Gastroesophageal sphincter (tissue), 4 donors: ENCODE data around the gene ALB. TPM values are rescaled to one million over a fixed set of nuclear protein-coding genes. Genes with fewer than 3 reads are reported as not detected.

Experiments used
- ATAC-seq: fragments of 150-250 bp; one replicate; pipeline ENCODE4 v1.9.1; 2016; ENCODE audit warnings: mild to moderate bottlenecking, moderate library complexity
- H3K27ac ChIP-seq, 4 donors: fragments of 200-600 bp; sonication (generic) in 3 of 4; 1 replicate in 3 of 4; 2 replicates in 1 of 4; pipeline ENCODE4 v1.5.1; 2016 to 2019
- H3K27me3 ChIP-seq: fragments of 200-600 bp; sonication (generic); one replicate; pipeline ENCODE4 v1.5.1; 2019
- H3K36me3 ChIP-seq, 2 donors: fragments of 200-600 bp; sonication (generic); one replicate each; pipeline ENCODE4 v1.5.1; 2019; ENCODE audit warnings: control low read depth in 1 of 2
- H3K4me1 ChIP-seq, 3 donors: fragments of 200-600 bp; sonication (generic); 1 replicate in 2 of 3; 2 replicates in 1 of 3; pipeline ENCODE4 v1.5.1; 2016 to 2019; ENCODE audit warnings: control low read depth in 2 of 3
- H3K4me3 ChIP-seq, 2 donors: fragments of 200-600 bp; sonication (generic); one replicate each; pipeline ENCODE4 v1.5.1; 2019; ENCODE audit warnings: mild to moderate bottlenecking in 1 of 2, moderate library complexity in 1 of 2
- H3K9me3 ChIP-seq, 3 donors: fragments of 200-600 bp; sonication (generic); one replicate each; pipeline ENCODE4 v1.5.1; 2017 to 2019; ENCODE audit warnings: control low read depth in 2 of 3
- CTCF ChIP-seq, 4 experiments: fragments of 200-600 bp in 2 of 4; fragments of 450-650 bp in 2 of 4; sonication (generic) in 1 of 4; IDR thresholded peaks; one replicate each; pipeline ENCODE4 v1.5.1; 2017 to 2019; ENCODE audit warnings: antibody characterized with exemption in 4 of 4, mild to moderate bottlenecking in 2 of 4, moderate library complexity in 2 of 4
- EP300 ChIP-seq: sonication (generic); formaldehyde crosslinking; IDR thresholded peaks from one replicate; pipeline ENCODE4 v1.6.1; 2017; ENCODE audit warnings: antibody characterized with exemption, mild to moderate bottlenecking
- POLR2A ChIP-seq, 2 donors: fragments of 450-650 bp; IDR thresholded peaks; one replicate each; pipeline ENCODE4 v1.6.1; 2017; ENCODE audit warnings: antibody characterized with exemption in 2 of 2, mild to moderate bottlenecking in 2 of 2, moderate library complexity in 1 of 2
- POLR2AphosphoS5 ChIP-seq: sonication (generic); formaldehyde crosslinking; IDR thresholded peaks from one replicate; pipeline ENCODE4 v1.6.1; 2017; ENCODE audit warnings: antibody characterized with exemption
- WGBS, 2 donors: methylation state at CpG; one replicate each; pipeline ENCODE4 v1.1.5; 2018; ENCODE audit warnings: low coverage in 1 of 2; 5-methylcytosine and 5-hydroxymethylcytosine counted together
- total RNA-seq, 4 donors: library from RNA; depleted of rRNA; stranded (reverse); fragments of >200 nt; gene quantifications; one replicate each; pipeline ENCODE4 v1.1.0, GENCODE V29; 2016

Gene ALB
- total RNA-seq, 4 donors from 2014 or later: 0.27 to 0.47 (median 0.40) TPM; not detected in 1

- TF ChIP-seq EP300: no peak
- no peak for TF ChIP-seq CTCF (IDR thresholded peaks at IDR 0.05)
- no peak for TF ChIP-seq POLR2A (IDR thresholded peaks at IDR 0.05)
- no peak for TF ChIP-seq POLR2AphosphoS5
- Histone ChIP-seq H3K4me3 (no peak overlapping the region), H3K9me3 (no peaks in the 10 kb centered on the region), H3K4me1 (no peaks in the 10 kb centered on the region), H3K36me3 (no peaks in the 10 kb centered on the region), H3K27ac (no peak overlapping the region), H3K27me3 (no peaks in the 10 kb centered on the region)
- no peak for ATAC-seq
- 25 to 42% methylated on average over 5 of the region's 5 CpGs for WGBS, 2 donors
Measured at GRCh38 chr4:73378887-73379286, 25.2 kb upstream of the ALB start.

GRCh38 chr4:73379946-73380345, 24.1 kb upstream of the ALB start:
- Histone ChIP-seq H3K4me1 (no peaks in the 10 kb centered on the region), H3K4me3 (no peak overlapping the region), H3K9me3 (no peaks in the 10 kb centered on the region), H3K36me3 (no peaks in the 10 kb centered on the region), H3K27me3 (no peaks in the 10 kb centered on the region), H3K27ac (no peak overlapping the region)
- ATAC-seq: no peak
- TF ChIP-seq POLR2AphosphoS5 (no peak), EP300 (no peak), POLR2A (IDR thresholded peaks at IDR 0.05) (no peak), CTCF (IDR thresholded peaks at IDR 0.05) (no peak)

- H3K9me3 ChIP-seq: no peaks in the 10 kb centered on the region
- H3K36me3 ChIP-seq: no peaks in the 10 kb centered on the region
- no peak for ATAC-seq
- H3K4me1 ChIP-seq: no peaks in the 10 kb centered on the region
- 33 to 45% methylated on average over 1 of the region's 1 CpG for WGBS, 2 donors
- H3K4me3 ChIP-seq: no peak overlapping the region
- no peak overlapping the region for H3K27ac ChIP-seq
- no peak for TF ChIP-seq POLR2AphosphoS5
- TF ChIP-seq POLR2A (IDR thresholded peaks at IDR 0.05): no peak
- no peak for TF ChIP-seq CTCF (IDR thresholded peaks at IDR 0.05)
- no peak for TF ChIP-seq EP300
- no peaks in the 10 kb centered on the region for H3K27me3 ChIP-seq
Measured at GRCh38 chr4:73381214-73381613, 22.9 kb upstream of the ALB start.

- no peak for ATAC-seq
- Histone ChIP-seq H3K4me3 (no peak overlapping the region), H3K4me1 (no peaks in the 10 kb centered on the region), H3K27me3 (no peaks in the 10 kb centered on the region), H3K27ac (no peak overlapping the region), H3K36me3 (no peaks in the 10 kb centered on the region), H3K9me3 (no peaks in the 10 kb centered on the region)
- 84 to 87% methylated on average over 3 of the region's 3 CpGs for WGBS, 2 donors
- TF ChIP-seq POLR2AphosphoS5: no peak
- TF ChIP-seq EP300: no peak
- TF ChIP-seq CTCF (IDR thresholded peaks at IDR 0.05): no peak
- no peak for TF ChIP-seq POLR2A (IDR thresholded peaks at IDR 0.05)
Measured at GRCh38 chr4:73383452-73383851, 20.6 kb upstream of the ALB start.

- H3K4me1 ChIP-seq: no peaks in the 10 kb centered on the region
- ATAC-seq: no peak
- H3K9me3 ChIP-seq: no peaks in the 10 kb centered on the region
- TF ChIP-seq CTCF (IDR thresholded peaks at IDR 0.05) (no peak), POLR2AphosphoS5 (no peak), EP300 (no peak), POLR2A (IDR thresholded peaks at IDR 0.05) (no peak)
- no peak overlapping the region for H3K4me3 ChIP-seq
- H3K27ac ChIP-seq: no peak overlapping the region
- no peaks in the 10 kb centered on the region for H3K36me3 ChIP-seq
- H3K27me3 ChIP-seq: no peaks in the 10 kb centered on the region
Measured at GRCh38 chr4:73387552-73387951, 16.5 kb upstream of the ALB start.
